ENCODE data around the gene DENND1B.
"Not testable (repeated sequence)": the region's sequence is repeated elsewhere in the genome, so short reads cannot be mapped to it uniquely, and the experiment has no call there.

Gene DENND1B

DNA sequence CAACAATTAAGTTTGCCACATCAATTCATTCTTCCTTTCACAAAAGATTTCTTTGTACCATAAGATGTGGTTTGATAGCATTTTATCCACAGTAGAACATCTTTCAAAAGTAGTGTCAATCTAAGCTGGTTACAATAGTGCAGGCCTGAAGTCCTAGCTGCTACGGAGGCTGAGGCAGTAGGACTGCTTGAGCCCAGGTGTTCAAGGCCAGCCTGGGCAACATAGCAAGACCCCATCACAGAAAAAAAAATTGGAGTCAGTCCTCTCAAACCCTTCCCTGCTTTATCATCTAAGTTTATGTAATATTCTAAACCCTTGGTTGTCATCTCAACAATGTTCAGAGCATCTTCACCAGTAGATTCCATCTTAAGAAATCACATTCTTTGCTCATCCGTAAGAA is 31.7 kb downstream of the DENND1B start:
- DNase-seq: no peak

DNA sequence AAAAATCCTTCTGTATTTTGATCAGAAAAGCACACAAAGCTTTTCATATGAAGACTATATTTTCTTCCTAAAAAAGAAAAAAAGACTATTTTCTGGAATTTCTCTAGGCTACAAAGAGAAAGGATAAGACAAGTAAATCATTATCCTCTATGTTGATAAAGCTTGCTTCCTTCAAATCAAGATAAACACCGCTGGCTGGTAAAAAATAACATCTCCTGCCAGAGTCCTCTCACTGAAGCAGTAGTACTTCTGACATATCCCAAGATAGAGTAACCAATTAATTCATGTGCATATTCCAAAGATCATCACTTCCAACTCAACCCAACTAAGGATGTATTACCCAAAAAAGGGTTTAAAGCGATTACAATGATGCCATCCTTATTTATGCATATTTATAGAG is 34.3 kb downstream of the DENND1B start:
- DNase-seq: no peak

DNA sequence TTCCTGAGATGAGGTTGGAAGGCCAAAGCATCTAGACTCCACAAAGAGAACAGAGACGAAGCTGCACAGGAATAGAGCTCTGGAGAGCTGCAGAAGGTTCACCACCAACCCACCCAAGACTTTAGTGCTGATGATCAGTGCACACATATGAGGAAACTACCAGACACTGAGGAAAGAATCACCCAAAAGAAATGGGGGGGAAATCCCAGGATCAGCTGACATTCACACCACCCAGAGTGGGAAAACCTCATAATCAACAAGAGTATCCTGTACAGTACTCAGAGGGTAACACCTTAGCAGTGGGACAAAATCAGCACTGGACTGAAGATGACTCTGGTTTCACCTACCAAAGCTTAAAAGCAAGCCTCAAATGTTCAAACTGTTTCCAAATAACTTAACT is 36.4 kb downstream of the DENND1B start:
- no peak for DNase-seq

DNA sequence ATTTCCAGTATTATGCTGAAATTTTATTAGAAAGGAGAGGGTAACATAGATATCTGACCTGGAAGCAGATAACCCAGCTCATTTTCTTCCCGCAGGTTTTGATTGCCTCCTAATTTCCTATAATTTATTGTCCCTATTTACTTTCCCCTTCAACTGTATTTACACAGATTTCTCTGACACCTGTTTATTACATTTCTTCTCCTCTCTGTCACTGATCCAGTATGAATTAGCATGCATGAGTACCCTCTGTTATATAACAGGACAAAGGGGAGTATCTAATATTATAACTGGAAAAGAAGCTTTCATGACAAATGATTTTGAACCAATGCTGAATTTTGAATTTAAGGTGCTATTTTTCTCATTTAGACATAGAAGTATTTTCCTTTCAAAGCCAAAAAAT is 37.4 kb downstream of the DENND1B start:
- peak; percentile 66 for DNase-seq

DNA sequence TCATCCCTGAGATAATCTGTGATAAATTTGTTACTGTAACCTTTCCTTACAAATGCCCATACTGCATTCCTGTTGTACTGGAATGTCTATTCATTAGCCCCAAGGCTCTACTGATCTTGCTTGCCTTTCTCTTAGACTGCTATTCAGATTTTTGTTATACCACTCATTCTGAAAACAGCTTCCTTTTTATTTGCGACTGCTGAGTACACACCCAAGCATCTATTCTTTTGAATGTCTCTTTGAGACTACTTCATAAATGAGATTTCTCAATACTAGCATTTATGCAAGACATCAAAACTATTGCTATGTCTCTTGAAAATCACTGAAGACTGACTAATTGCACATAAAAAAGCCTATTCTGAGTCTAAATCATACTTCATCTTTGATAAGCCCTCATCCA is 38.6 kb downstream of the DENND1B start:
- no peak for DNase-seq

DNA sequence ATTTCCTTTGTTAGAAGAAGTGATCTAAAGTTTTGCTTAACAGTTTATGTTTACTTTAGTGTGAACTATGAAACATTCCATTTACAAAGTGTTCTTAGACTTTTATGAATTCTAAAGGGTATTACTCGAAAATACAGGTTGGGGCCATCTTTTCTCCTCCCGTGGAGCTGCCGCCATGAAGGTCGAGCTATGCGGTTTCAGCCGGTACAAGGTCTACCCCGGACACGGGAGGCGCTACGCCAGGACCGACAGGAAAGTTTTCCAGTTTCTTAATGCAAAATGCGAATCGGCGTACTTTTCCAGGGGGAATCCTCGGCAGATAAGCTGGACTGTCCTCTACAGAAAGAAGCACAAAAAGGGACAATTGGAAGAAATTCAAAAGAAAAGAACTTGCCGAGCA is 39.8 kb downstream of the DENND1B start:
- DNase-seq: no peak

DNA sequence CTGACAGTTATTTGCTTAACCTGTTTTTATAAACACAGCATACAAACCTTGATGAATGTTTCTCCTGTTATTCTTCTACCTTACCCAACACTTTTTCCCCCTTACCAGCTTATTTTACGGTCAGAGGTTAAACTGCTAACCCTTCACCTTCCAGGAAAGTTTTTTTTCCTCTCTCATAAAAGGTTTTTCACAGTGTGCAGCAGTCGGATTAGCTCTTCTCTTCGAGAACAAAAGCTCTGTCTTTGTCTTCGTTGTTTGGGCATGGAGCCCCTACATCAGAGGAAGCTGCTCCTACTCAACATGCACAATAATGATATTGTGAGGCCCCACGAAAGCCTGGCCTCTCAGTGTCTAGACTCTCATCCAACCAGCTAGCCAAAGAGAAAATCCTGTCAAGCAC is 42.0 kb downstream of the DENND1B start:
- DNase-seq: no peak

DNA sequence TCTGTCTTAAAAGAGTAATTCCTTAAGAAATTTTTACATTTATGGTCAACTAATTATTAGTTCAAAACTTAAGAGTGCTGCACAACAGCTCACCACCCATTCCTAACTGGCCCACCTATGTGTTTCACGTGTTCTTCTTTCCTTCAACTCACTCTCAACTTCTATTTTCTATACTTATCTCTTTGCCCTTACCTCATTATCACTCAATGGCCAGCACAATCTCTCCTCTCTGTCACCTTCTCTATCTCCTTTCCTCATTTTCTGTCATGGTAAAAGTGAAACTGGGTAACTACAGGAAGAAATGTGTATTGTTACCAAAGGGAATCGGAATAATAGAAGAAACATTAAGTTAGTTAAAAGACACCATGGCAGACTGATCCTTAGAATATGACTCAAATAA is 43.1 kb downstream of the DENND1B start:
- no peak for DNase-seq

DNA sequence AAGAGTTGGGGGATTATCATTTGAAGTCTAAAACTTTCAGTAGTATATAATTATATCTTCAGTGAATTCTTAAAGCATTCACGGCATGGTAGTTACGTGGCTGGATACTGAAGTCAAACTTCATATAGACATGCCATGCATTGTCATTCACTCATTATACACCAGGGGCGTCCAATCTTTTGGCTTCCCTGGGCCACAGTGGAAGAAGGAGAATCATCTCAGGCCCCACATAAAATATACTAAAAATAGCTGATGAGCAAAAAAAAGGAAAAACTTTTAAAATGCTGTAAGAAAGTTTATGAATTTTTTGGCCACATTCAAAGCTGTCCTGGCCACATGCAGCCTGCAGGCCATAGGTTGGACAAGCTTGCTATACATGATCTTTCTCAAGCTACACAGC is 43.8 kb downstream of the DENND1B start:
- no peak for DNase-seq

DNA sequence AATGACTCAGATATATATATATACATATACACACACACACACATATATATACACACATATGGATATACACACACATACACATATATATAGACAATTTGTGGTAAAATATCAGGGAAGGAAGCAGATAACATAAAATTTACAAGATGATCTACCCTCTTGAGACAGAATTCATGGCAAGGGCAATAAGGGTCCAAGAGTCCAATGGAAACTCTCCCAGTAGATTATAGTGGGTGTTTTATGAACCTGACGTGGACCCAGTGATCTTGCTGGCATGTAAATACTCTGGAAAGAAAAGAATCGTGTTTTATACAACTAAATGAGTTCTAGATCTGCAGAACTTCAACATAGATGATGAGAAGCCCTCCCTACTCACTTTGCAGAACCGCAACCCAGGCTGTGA is 49.3 kb downstream of the DENND1B start:
- no peak for DNase-seq

DNA sequence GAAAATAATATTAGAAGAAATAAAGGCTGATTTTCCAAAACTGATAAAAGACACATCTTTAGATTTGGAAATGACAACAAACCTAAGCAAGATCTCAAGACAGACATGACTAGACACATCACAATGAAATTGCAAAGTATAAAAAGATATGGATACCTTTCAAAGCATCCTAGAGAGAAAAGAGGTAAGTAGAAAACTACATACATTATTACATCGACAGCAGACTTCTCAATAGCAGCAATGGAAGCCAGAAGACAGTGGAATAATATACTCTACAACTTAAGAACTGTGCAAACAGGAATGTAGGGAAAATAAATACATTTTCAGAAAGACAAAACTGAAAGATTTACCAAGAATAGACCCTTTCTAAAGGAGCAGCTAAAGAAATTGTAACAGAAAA is 50.2 kb downstream of the DENND1B start:
- peak; percentile 13 for DNase-seq

DNA sequence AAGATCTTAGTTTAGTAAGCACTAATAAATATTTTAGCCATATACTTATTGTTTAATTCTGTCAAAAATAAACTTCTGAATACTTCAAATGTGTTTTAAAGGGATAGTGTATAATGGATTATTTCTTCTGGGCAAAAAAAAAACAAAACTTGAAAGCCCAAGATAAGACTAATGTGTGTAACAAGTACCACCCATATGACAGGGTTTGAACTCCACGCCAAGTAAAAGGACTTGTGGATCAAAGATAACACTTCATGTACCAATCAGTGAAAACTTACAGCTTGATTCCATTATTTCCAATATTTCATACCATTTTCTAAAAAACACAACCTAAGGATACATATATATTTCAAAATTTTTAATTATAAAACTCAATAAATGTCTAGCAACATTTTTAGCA is 59.5 kb downstream of the DENND1B start:
- DNase-seq: no peak

DNA sequence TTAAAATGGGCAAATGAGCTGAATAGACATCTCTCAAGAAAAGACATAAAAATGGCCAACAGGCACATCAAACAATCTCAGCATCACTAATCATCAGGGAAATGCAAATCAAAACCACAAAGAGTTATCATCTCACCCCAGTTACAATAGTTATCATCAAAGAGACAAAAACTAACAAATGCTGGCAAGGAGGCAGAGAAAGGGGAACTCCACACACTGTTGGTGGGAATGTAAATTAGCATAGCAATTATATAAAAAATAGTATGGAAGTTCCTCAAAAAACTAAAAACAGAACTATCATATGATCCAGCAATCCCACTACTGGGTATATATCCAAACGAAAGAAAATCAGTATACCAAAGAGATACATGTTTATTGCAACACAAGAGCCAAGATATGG is 68.7 kb downstream of the DENND1B start:
- DNase-seq: no peak

DNA sequence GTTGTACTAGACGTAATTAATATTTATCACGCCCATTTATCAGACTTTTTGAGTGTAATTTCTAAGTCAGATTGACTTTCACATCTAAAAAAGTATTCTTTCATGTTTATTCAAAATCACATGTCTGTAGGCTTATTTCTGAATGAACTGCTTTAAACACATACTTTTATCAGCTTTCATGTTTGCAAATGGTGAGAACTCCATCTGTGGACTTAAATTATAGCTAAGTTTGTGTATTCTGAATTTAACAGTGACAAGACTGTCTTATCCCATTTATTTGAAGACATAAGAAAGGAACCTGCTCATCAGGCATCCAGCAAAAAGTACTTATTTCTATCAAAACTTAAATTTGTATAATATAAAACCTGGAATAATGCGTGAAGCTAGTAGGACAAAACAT is 69.3 kb downstream of the DENND1B start:
- DNase-seq: no peak

DNA sequence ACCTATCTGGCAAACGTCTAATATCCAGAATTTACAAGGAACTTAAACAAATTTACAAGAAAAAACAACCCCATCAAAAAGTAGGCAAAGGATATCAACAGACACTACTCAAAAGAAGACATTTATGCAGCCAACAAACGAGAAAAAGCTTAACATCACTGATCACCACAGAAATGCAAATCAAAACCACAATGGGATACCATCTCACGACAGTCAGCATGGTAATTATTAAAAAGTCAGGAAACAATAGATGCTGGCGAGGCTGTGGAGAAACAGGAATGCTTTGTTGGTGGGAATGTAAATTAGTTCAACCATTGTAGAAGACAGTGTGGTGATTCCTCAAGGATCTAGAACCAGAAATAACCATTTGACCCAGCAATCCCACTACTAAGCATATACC is 74.6 kb downstream of the DENND1B start:
- DNase-seq: not testable (repeated sequence)

DNA sequence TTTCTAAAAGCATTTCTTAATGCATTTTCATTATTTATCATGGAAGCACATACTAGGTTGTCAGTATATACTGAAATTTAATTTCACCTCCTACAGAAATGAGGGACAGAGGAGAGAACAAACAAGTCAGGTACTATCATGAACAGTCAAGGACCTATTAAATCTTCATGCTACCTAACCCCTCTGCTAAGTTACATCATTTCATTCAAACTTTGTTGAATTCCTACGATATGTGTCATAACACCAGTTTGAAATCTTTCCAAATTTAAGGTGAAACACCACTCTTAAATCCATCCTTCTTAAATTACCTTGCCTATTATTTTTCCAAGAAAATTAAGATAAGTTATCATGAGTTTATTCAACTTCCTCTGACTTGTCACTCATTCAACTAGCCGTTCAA is 78.9 kb downstream of the DENND1B start:
- DNase-seq: no peak

DNA sequence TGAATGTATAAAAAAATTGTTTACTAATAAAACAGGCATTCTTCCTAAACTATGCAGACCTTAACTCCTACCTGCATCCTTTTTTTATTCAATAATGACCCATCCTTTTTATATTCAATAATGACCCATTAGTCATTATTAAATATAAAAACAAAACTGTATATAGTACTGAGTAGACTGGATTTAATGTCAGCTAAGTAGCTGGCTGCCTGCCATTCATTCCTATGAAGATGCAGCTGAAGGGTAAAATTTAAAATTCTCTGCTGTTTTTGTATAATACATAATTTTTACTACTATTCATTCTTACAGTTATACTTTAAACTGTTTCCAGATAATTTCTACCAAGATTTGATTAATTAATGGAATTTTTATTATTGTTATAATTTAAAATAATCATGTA is 79.3 kb downstream of the DENND1B start:
- no peak for DNase-seq

DNA sequence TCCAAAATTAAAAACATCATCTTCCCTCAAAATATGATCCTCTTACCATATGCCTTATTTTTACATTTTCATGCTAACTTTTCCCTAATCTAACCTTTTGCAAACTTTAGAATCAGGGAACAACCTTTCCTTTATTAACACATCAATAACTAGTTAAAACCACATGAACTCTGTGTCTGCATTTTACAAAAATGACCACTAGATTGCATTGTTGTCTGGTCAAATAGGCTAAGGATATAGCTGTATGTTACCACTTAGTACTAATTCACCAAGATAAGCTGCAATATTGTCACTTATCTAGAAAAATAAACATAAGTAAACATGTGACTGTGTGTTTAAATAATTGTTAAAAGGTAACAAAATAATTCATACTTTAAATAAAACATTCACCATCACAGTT is 82.3 kb downstream of the DENND1B start:
- no peak for DNase-seq

DNA sequence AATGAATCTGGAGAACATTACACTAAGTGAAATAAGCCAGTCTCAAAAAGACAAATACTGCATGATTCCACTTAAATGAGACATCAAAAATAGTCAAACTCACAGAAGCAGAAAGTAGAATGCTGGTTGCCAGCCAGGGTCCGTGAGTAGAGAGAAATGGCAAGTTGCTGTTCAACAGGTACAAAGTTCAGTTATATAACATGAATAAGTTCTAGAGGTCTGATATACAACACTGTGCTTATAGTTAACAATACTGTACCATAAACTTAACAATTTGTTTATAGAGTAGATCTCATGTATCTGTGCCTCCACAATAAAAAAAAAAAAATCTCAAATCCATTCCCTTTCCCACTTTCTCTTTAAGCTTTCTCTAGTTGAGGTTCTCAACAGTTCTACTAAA is 83.5 kb downstream of the DENND1B start:
- no peak for DNase-seq

DNA sequence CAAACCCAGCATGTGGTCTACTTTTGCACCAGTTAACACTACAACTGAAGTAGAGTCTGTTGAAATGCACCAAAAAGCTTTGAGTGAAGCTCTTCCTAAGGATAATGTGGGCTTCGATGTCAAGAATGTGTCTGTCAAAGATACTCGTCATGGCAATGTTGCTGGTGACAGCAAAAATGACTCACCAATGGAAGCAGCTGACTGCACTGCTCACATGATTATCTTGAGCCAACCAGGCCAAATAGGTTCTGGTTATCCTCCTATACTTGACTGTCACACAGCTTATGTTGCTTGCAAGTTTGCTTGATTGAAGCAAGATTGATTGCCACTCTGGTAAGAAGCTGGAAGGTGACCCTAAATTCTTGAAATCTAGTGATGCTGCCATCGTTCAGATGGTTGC is 85.2 kb downstream of the DENND1B start:
- DNase-seq: no peak

DNA sequence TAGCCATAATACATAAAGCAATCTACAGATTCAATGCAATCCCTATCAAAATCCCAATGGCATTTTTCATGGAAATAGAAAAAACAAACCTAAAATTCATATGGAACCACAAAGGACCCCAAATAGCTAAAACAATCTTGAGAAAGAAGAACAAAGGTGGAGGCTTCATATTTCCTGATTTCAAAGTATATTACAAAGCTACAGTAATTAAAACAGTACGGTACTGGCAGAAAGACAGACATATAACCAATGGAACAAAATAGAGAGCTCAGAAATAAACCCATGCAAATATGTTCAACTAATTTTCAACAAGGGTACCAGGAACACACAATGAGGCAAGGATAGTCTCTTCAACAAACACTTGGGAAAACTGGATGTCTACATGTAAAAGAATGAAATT is 87.0 kb downstream of the DENND1B start:
- no peak for DNase-seq

DNA sequence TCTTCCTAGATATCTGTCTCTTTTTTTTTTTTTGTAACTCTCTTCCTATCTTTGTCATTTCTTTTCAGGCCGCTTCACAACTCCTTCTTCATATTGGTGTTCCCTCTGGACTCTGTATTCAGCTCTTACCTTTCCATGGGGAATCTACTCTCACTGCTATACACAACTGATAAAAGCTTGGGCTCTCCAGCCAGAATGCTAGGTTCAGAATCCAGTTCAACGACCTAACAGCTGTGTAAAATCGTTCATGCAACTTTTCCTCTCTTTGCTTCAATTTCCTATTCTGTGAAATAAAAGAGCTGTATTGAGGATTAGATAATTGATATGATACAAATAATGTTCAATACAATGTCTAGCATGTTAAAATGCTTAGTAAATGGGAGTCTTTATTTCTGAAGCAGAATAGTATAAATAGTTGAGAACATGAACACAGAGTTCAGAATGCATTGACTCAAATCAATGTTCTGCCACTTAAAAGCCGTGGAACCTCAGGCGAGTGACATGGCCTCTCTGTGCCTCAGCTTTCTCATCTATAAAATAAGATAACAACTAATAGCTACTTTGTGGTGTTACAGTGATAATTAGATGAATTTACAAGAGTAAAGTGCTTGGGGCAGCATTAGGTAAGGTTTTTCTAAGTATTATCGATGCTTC is 88.5 kb downstream of the DENND1B start:
- no peak for DNase-seq

DNA sequence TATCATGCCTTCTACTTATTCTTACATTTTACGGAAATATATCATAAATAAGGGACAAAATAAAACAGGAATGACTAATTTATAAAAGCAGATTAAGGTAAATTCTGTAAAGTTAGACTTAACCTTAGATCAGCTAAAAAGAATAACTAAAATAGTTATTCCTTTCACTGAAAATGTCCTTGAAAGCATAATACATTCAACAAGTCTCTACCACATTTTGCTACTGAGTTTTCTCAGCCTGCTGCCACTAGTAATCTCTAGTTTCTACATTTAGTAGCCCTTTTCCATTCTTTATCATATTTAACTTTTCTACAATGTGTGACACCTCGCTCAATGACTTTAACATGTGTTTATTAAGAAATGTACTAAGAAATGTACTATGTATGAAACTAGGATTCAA is 89.0 kb downstream of the DENND1B start:
- no peak for DNase-seq

DNA sequence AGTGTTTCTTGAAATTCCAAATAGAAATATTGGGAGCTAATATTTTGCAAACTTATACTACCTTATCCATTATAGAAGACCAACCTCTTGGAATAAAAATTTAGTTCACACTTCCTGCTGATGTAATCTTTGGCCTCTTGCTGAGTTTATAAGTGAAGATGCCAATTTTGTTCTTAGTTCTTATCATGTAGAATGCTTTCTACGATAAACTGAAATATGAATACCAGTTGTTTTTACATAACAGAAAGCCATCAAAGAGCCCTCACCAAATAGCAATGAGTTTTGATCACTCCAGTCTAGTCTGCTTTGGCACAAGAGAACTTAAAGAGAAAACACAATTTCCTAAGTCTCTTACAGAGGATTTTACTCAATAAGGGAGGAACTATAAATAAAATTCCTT is 89.5 kb downstream of the DENND1B start:
- DNase-seq: no peak

DNA sequence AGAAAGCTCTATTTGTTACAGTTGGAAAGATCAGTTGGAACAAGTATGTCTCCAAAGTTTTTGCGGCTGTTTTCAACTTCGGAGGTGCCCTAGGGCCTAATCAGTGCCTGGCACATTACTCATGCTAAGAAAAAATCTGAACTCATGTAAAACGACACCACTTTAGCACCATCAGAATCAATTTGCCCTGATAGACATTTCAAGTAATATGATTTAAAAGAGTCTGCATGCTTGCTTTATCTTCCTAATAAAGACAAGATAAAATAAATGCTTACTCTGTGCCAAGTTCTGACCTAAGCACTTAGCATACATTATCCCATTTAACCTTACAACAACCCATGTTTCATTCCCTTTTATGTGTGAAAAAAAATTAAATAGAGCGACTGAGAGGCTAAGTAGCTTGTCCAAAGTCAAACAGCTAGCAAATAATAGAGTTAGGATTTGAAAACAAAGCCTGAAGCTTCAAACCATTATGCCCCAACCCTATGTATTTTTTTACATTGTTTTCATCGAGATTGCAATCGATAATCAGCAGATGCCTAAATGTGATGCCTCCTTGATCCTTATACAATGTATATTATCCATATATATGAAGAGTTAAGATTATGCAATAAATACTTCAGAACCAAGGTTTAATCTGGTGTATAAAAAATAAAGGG is 91.3 kb downstream of the DENND1B start:
- DNase-seq: peak; percentile 25
